ENCODE data around the gene ADH7. TPM values are rescaled to one million over a fixed set of nuclear protein-coding genes. Genes with fewer than 3 reads are reported as not detected.

Gene ADH7
- total and polyA plus RNA-seq, 9 donors, result not detected

- Histone ChIP-seq H3K4me3 (no peak overlapping the region), H3K4me1 (ENCODE audit: insufficient read depth) (no peaks in the 10 kb centered on the region), H3K36me3 (no peaks in the 10 kb centered on the region), H3K9me3 (no peaks in the 10 kb centered on the region), H3K27ac (no peak overlapping the region), H3K27me3 (no peaks in the 10 kb centered on the region)
- no peak for DNase-seq
- TF ChIP-seq POLR2A (IDR thresholded peaks at IDR 0.05) (no peak), EP300 (IDR thresholded peaks at IDR 0.05) (no peak), CTCF (IDR thresholded peaks at IDR 0.05) (no peak)
- intact Hi-C loops (cut with DNase I), result no loop called here
These were observed 20.7 kb downstream of the ADH7 start for GRCh38 chr4:99414401-99414800.

- Histone ChIP-seq H3K27ac (no peak overlapping the region), H3K9me3 (no peaks in the 10 kb centered on the region), H3K4me3 (no peak overlapping the region), H3K4me1 (ENCODE audit: insufficient read depth) (no peaks in the 10 kb centered on the region), H3K36me3 (no peaks in the 10 kb centered on the region), H3K27me3 (no peaks in the 10 kb centered on the region)
- DNase-seq, result no peak
- intact Hi-C loops (cut with DNase I), result no loop called here
- WGBS, 3 donors, result 52 to 75% (median 64%) methylated on average over 4 of the region's 4 CpGs
- no peak for TF ChIP-seq EP300 (IDR thresholded peaks at IDR 0.05)
- no peak for TF ChIP-seq CTCF (IDR thresholded peaks at IDR 0.05)
- no peak for TF ChIP-seq POLR2A (IDR thresholded peaks at IDR 0.05)
These were observed 22.0 kb downstream of the ADH7 start for GRCh38 chr4:99413140-99413539.

- Histone ChIP-seq H3K27ac (no peak overlapping the region), H3K27me3 (no peaks in the 10 kb centered on the region), H3K36me3 (no peaks in the 10 kb centered on the region), H3K4me1 (ENCODE audit: insufficient read depth) (no peaks in the 10 kb centered on the region), H3K4me3 (no peak overlapping the region), H3K9me3 (no peaks in the 10 kb centered on the region)
- DNase-seq, result no peak
- no peak for TF ChIP-seq EP300 (IDR thresholded peaks at IDR 0.05)
- no peak for TF ChIP-seq CTCF (IDR thresholded peaks at IDR 0.05)
- no peak for TF ChIP-seq POLR2A (IDR thresholded peaks at IDR 0.05)
- intact Hi-C loops (cut with DNase I), result no loop called here
These were observed 24.1 kb downstream of the ADH7 start for GRCh38 chr4:99411041-99411440.

GRCh38 chr4:99410075-99410474 lies 25.1 kb downstream of the ADH7 start:
- Histone ChIP-seq H3K4me1 (ENCODE audit: insufficient read depth) (no peaks in the 10 kb centered on the region), H3K27ac (no peak overlapping the region)
- TF ChIP-seq CTCF (IDR thresholded peaks at IDR 0.05) (no peak), EP300 (IDR thresholded peaks at IDR 0.05) (no peak), POLR2A (IDR thresholded peaks at IDR 0.05) (no peak)

GRCh38 chr4:99408346-99408745 lies 26.8 kb downstream of the ADH7 start:
- no peak overlapping the region for H3K4me3 ChIP-seq
- H3K36me3 ChIP-seq, result no peaks in the 10 kb centered on the region
- H3K27ac ChIP-seq, result no peak overlapping the region
- H3K27me3 ChIP-seq, result no peaks in the 10 kb centered on the region
- DNase-seq, result no peak
- TF ChIP-seq POLR2A (IDR thresholded peaks at IDR 0.05) (no peak), CTCF (IDR thresholded peaks at IDR 0.05) (no peak), EP300 (IDR thresholded peaks at IDR 0.05) (no peak)
- H3K4me1 ChIP-seq (ENCODE audit: insufficient read depth), result peaks cover 3% of the 10 kb centered on the region
- no peaks in the 10 kb centered on the region for H3K9me3 ChIP-seq
- intact Hi-C loops (cut with DNase I), result loop anchor here in 3 of 4 donors (5.0 to 10.0 kb wide), 3 partner anchors 284 to 324 kb away; partner anchors contain the start of gene ADH5 (in 1 of the 3)

More at GRCh38 chr4:99410075-99410474, 25.1 kb downstream of the ADH7 start:
- Histone ChIP-seq H3K36me3 (no peaks in the 10 kb centered on the region), H3K27me3 (no peaks in the 10 kb centered on the region), H3K9me3 (no peaks in the 10 kb centered on the region), H3K4me3 (no peak overlapping the region)
- no peak for DNase-seq
- intact Hi-C loops (cut with DNase I), result no loop called here
- 78 to 92% (median 83%) methylated on average over 5 of the region's 5 CpGs for WGBS, 3 donors

Data from ovary (tissue), 9 donors.